ENCODE data around the gene ZNF135.

ZNF135 gene

GRCh38 chr19:58014141-58014540 is 44.9 kb upstream of the ZNF135 start:
- Histone ChIP-seq H3K27me3 (ENCODE audit: low read depth, low read length) (no peaks in the 10 kb centered on the region), H3K27ac (ENCODE audit: low read length) (no peak overlapping the region), H4K20me1 (ENCODE audit: insufficient read depth, low read length) (no peaks in the 10 kb centered on the region), H3K9me3 (ENCODE audit: insufficient read depth, low read length) (peaks cover 22% of the 10 kb centered on the region), H3K4me3 (ENCODE audit: low read length) (no peak overlapping the region), H3K9ac (ENCODE audit: low read length) (no peak overlapping the region), H2AFZ (ENCODE audit: low read depth, low read length) (no peak overlapping the region), H3K79me2 (ENCODE audit: low read length) (no peaks in the 10 kb centered on the region), H3K36me3 (replicated peaks; ENCODE audit: low read depth, low read length) (peaks cover 2% of the 10 kb centered on the region), H3K4me2 (ENCODE audit: low read length) (no peak overlapping the region), H3K4me1 (ENCODE audit: low read length) (no peaks in the 10 kb centered on the region)
- TF ChIP-seq, protein P1, sequence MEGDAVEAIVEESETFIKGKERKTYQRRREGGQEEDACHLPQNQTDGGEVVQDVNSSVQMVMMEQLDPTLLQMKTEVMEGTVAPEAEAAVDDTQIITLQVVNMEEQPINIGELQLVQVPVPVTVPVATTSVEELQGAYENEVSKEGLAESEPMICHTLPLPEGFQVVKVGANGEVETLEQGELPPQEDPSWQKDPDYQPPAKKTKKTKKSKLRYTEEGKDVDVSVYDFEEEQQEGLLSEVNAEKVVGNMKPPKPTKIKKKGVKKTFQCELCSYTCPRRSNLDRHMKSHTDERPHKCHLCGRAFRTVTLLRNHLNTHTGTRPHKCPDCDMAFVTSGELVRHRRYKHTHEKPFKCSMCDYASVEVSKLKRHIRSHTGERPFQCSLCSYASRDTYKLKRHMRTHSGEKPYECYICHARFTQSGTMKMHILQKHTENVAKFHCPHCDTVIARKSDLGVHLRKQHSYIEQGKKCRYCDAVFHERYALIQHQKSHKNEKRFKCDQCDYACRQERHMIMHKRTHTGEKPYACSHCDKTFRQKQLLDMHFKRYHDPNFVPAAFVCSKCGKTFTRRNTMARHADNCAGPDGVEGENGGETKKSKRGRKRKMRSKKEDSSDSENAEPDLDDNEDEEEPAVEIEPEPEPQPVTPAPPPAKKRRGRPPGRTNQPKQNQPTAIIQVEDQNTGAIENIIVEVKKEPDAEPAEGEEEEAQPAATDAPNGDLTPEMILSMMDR (IDR thresholded peaks at IDR 0.05; ENCODE audit: low read depth, low read length): no peak
- TF ChIP-seq EZH2phosphoT487 (IDR thresholded peaks at IDR 0.05; ENCODE audit: low read depth): no peak

GRCh38 chr19:58020129-58020528 is 39.0 kb upstream of the ZNF135 start:
- Histone ChIP-seq H3K9me3 (ENCODE audit: insufficient read depth, low read length) (peaks cover 9% of the 10 kb centered on the region; the same call in 1 of the 2 replicates), H3K79me2 (ENCODE audit: low read length) (no peaks in the 10 kb centered on the region), H3K27me3 (ENCODE audit: low read depth, low read length) (no peaks in the 10 kb centered on the region), H3K4me1 (ENCODE audit: low read length) (no peaks in the 10 kb centered on the region), H4K20me1 (ENCODE audit: insufficient read depth, low read length) (no peaks in the 10 kb centered on the region), H3K9ac (ENCODE audit: low read length) (no peak overlapping the region), H3K36me3 (replicated peaks; ENCODE audit: low read depth, low read length) (no peaks in the 10 kb centered on the region), H3K4me2 (ENCODE audit: low read length) (no peak overlapping the region), H3K27ac (ENCODE audit: low read length) (no peak overlapping the region), H2AFZ (ENCODE audit: low read depth, low read length) (no peak overlapping the region), H3K4me3 (ENCODE audit: low read length) (no peak overlapping the region)
- TF ChIP-seq, protein P1 (IDR thresholded peaks at IDR 0.05; ENCODE audit: low read depth, low read length): no peak
- no peak for TF ChIP-seq EZH2phosphoT487 (IDR thresholded peaks at IDR 0.05; ENCODE audit: low read depth)

GRCh38 chr19:58021541-58022282 is 37.4 kb upstream of the ZNF135 start:
- no peaks in the 10 kb centered on the region for H3K36me3 ChIP-seq (replicated peaks; ENCODE audit: low read depth, low read length)
- TF ChIP-seq, protein P1 (IDR thresholded peaks at IDR 0.05; ENCODE audit: low read depth, low read length): no peak
- TF ChIP-seq EZH2phosphoT487 (IDR thresholded peaks at IDR 0.05; ENCODE audit: low read depth): no peak
- H4K20me1 ChIP-seq (ENCODE audit: insufficient read depth, low read length): no peaks in the 10 kb centered on the region
- H3K79me2 ChIP-seq (ENCODE audit: low read length): no peaks in the 10 kb centered on the region
- H3K27ac ChIP-seq (ENCODE audit: low read length): no peak overlapping the region
- H3K4me2 ChIP-seq (ENCODE audit: low read length): no peak overlapping the region
- H3K9me3 ChIP-seq (ENCODE audit: insufficient read depth, low read length): peaks cover 9% of the 10 kb centered on the region; the same call in 1 of the 2 replicates
- H3K27me3 ChIP-seq (ENCODE audit: low read depth, low read length): no peaks in the 10 kb centered on the region
- H3K4me3 ChIP-seq (ENCODE audit: low read length): no peak overlapping the region
- no peak overlapping the region for H3K9ac ChIP-seq (ENCODE audit: low read length)
- H2AFZ ChIP-seq (ENCODE audit: low read depth, low read length): no peak overlapping the region
- no peaks in the 10 kb centered on the region for H3K4me1 ChIP-seq (ENCODE audit: low read length)

DNA sequence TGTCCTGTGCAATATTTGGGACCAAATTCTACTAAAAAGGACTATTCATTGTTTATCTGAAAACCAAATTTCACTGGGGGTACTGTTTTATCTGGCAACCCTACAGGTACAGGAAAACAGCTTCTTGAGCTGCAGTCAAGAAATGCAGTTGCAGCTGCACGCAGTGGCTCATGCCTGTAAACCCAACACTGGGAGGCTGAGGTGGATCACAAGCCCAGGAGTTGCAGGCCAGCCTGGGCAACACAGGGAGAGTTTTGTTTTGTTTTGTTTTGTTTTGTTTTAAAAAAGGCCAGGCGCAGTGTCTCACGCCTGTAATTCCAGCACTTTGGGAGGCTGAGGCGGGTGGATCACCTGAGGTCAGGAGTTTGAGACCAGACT is 36.8 kb upstream of the ZNF135 start:
- TF ChIP-seq, protein P1 (IDR thresholded peaks at IDR 0.05; ENCODE audit: low read depth, low read length): no peak
- TF ChIP-seq EZH2phosphoT487 (IDR thresholded peaks at IDR 0.05; ENCODE audit: low read depth): no peak
- Histone ChIP-seq H3K27ac (ENCODE audit: low read length) (no peak overlapping the region), H3K27me3 (ENCODE audit: low read depth, low read length) (no peaks in the 10 kb centered on the region), H3K4me2 (ENCODE audit: low read length) (no peak overlapping the region), H3K79me2 (ENCODE audit: low read length) (no peaks in the 10 kb centered on the region), H3K4me3 (ENCODE audit: low read length) (no peak overlapping the region), H3K9me3 (ENCODE audit: insufficient read depth, low read length) (peaks cover 9% of the 10 kb centered on the region; the same call in 1 of the 2 replicates), H3K36me3 (replicated peaks; ENCODE audit: low read depth, low read length) (no peaks in the 10 kb centered on the region), H3K9ac (ENCODE audit: low read length) (no peak overlapping the region), H2AFZ (ENCODE audit: low read depth, low read length) (no peak overlapping the region), H3K4me1 (ENCODE audit: low read length) (no peaks in the 10 kb centered on the region), H4K20me1 (ENCODE audit: insufficient read depth, low read length) (no peaks in the 10 kb centered on the region)
